SK-N-SH treated with all-trans-retinoic acid at 6 μM for 48 hours (cell line): ENCODE data around the gene NOD2.

Experiments
- ATAC-seq: fragments of 200-7000 bp; cut with Tn5 transposase; 3 replicates; pipeline ENCODE4 v1.9.1; 2020; ENCODE audit warnings: mild to moderate bottlenecking, moderate library complexity
- ARNTL ChIP-seq: fragments of 450-650 bp; formaldehyde crosslinking; IDR thresholded peaks from 2 replicates; pipeline ENCODE4 v1.5.0; 2020; ENCODE audit warnings: low read depth, mild to moderate bottlenecking, moderate library complexity, borderline replicate concordance
- BACH2 ChIP-seq: fragments of 250-450 bp; sonication (Bioruptor Pico); IDR thresholded peaks from 2 replicates; pipeline ENCODE4 v1.9.0; 2021; ENCODE audit warnings: mild to moderate bottlenecking, borderline replicate concordance
- CSDC2 ChIP-seq: fragments of 250-450 bp; sonication (Bioruptor Pico); IDR thresholded peaks from 2 replicates; pipeline ENCODE4 v1.5.0; 2020; ENCODE audit warnings: mild to moderate bottlenecking, moderate library complexity
- ESRRG ChIP-seq: fragments of 250-450 bp; sonication (Bioruptor Pico); IDR thresholded peaks from 2 replicates; pipeline ENCODE4 v1.6.1; 2021; ENCODE audit warnings: mild to moderate bottlenecking
- GLIS3 ChIP-seq: fragments of 250-450 bp; sonication (Bioruptor Pico); IDR thresholded peaks from 2 replicates; pipeline ENCODE4 v1.5.0; 2020; ENCODE audit warnings: mild to moderate bottlenecking, moderate library complexity
- ISL1 ChIP-seq: fragments of 250-450 bp; sonication (Bioruptor Pico); IDR thresholded peaks from 2 replicates; pipeline ENCODE4 v2.1.2; 2022; ENCODE audit warnings: mild to moderate bottlenecking, moderate library complexity
- PPARA ChIP-seq: fragments of 250-450 bp; sonication (Bioruptor Pico); IDR thresholded peaks from 2 replicates; pipeline ENCODE4 v1.5.0; 2020; ENCODE audit warnings: mild to moderate bottlenecking, borderline replicate concordance
- RARB ChIP-seq: fragments of 250-450 bp; sonication (Bioruptor Pico); IDR thresholded peaks from 2 replicates; pipeline ENCODE4 v1.8.0; 2021; ENCODE audit warnings: mild to moderate bottlenecking, moderate library complexity
- SNAI2 ChIP-seq: fragments of 250-450 bp; sonication (Bioruptor Pico); IDR thresholded peaks from 2 replicates; pipeline ENCODE4 v1.5.0; 2020; ENCODE audit warnings: mild to moderate bottlenecking, moderate library complexity
- TCF4 ChIP-seq: fragments of 250-450 bp; sonication (Bioruptor Pico); IDR thresholded peaks from 2 replicates; pipeline ENCODE4 v1.8.0; 2021; ENCODE audit warnings: mild to moderate bottlenecking, moderate library complexity, borderline replicate concordance
- TOX ChIP-seq: fragments of 250-450 bp; sonication (Bioruptor Pico); IDR thresholded peaks from 2 replicates; pipeline ENCODE4 v1.8.0; 2021; ENCODE audit warnings: mild to moderate bottlenecking, moderate library complexity, borderline replicate concordance
- ZC3H10 ChIP-seq: fragments of 250-450 bp; sonication (Bioruptor Pico); IDR thresholded peaks from 2 replicates; pipeline ENCODE4 v1.5.1; 2021; ENCODE audit warnings: mild to moderate bottlenecking, moderate library complexity
- ZFP3 ChIP-seq: fragments of 250-450 bp; sonication (Bioruptor Pico); IDR thresholded peaks from 2 replicates; pipeline ENCODE4 v1.5.0; 2020; ENCODE audit warnings: mild to moderate bottlenecking, moderate library complexity
- ZFP30 ChIP-seq: fragments of 450-650 bp; formaldehyde crosslinking; IDR thresholded peaks from 2 replicates; pipeline ENCODE4 v1.5.0; 2022; ENCODE audit warnings: mild to moderate bottlenecking, moderate library complexity
- ZNF565 ChIP-seq: fragments of 450-650 bp; formaldehyde crosslinking; conservative IDR thresholded peaks from 2 replicates; pipeline ENCODE4 v1.5.0; 2020; ENCODE audit warnings: low read depth, mild to moderate bottlenecking, moderate library complexity
- ZNF70 ChIP-seq: fragments of 450-650 bp; formaldehyde crosslinking; IDR thresholded peaks from 2 replicates; pipeline ENCODE4 v1.5.0; 2020; ENCODE audit warnings: mild to moderate bottlenecking, moderate library complexity
- TF ChIP-seq, protein P1 (sequence below): fragments of 250-450 bp; sonication (Bioruptor Pico); IDR thresholded peaks from 2 replicates; pipeline ENCODE4 v1.8.0; 2020; ENCODE audit warnings: mild to moderate bottlenecking, moderate library complexity, borderline replicate concordance
- TF ChIP-seq, protein P2 (sequence below): fragments of 250-450 bp; sonication (Bioruptor Pico); IDR thresholded peaks from 2 replicates; pipeline ENCODE4 v1.8.0; 2021; ENCODE audit warnings: low read depth, mild to moderate bottlenecking, moderate library complexity, borderline replicate concordance
- TF ChIP-seq, protein P3 (sequence below): fragments of 250-450 bp; sonication (Bioruptor Pico); IDR thresholded peaks from 2 replicates; pipeline ENCODE4 v1.5.0; 2020; ENCODE audit warnings: mild to moderate bottlenecking, moderate library complexity
- TF ChIP-seq, protein P4 (sequence below): fragments of 250-450 bp; sonication (Bioruptor Pico); IDR thresholded peaks from 2 replicates; pipeline ENCODE4 v1.5.1; 2020; ENCODE audit warnings: low read depth, mild to moderate bottlenecking, moderate library complexity
- TF ChIP-seq, protein P5 (sequence below): fragments of 250-450 bp; sonication (Bioruptor Pico); IDR thresholded peaks from 2 replicates; pipeline ENCODE4 v1.5.1; 2021; ENCODE audit warnings: mild to moderate bottlenecking, moderate library complexity

Gene NOD2

DNA sequence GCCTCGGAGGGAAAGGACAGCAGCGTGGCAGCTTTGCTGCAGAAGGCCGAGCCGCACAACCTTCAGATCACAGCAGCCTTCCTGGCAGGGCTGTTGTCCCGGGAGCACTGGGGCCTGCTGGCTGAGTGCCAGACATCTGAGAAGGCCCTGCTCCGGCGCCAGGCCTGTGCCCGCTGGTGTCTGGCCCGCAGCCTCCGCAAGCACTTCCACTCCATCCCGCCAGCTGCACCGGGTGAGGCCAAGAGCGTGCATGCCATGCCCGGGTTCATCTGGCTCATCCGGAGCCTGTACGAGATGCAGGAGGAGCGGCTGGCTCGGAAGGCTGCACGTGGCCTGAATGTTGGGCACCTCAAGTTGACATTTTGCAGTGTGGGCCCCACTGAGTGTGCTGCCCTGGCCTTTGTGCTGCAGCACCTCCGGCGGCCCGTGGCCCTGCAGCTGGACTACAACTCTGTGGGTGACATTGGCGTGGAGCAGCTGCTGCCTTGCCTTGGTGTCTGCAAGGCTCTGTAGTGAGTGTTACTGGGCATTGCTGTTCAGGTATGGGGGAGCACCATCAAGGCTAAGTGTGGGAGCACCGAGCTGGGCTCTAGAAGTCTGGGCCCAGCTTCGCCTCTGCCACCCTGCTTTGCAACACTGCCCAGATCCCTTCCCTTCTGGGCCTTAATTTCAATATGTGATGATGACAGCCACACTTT, 18.6 kb downstream of the NOD2 start:
- peak; percentile 71 for ATAC-seq
- TF ChIP-seq TCF4 (CRISPR knock-in tag) (peak; percentile 55; the same call in 1 of the 2 replicates), ZNF565 (CRISPR knock-in tag) (no peak)
- TF ChIP-seq, protein P1, sequence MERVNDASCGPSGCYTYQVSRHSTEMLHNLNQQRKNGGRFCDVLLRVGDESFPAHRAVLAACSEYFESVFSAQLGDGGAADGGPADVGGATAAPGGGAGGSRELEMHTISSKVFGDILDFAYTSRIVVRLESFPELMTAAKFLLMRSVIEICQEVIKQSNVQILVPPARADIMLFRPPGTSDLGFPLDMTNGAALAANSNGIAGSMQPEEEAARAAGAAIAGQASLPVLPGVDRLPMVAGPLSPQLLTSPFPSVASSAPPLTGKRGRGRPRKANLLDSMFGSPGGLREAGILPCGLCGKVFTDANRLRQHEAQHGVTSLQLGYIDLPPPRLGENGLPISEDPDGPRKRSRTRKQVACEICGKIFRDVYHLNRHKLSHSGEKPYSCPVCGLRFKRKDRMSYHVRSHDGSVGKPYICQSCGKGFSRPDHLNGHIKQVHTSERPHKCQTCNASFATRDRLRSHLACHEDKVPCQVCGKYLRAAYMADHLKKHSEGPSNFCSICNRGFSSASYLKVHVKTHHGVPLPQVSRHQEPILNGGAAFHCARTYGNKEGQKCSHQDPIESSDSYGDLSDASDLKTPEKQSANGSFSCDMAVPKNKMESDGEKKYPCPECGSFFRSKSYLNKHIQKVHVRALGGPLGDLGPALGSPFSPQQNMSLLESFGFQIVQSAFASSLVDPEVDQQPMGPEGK (CRISPR knock-in tag), result no peak

DNA sequence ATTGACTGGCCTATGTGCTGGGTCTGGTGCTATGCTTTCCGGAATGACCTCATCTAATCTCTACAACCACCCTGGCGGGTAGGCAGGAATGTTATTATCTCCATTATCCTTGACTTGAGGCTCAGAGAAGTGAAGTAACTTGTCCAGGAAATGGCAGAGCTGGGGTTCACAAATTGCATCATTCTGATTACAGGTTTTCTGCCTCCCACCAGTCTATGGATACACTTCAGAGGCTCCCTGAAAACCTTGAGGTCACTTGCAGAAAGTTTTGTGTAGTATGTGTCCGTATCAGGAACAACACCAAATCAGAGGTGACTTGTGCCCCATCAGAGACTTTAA, 19.1 kb downstream of the NOD2 start:
- TF ChIP-seq ZFP30 (CRISPR knock-in tag) (no peak), ARNTL (CRISPR knock-in tag) (no peak), ZFP3 (CRISPR knock-in tag) (no peak), ISL1 (no peak), SNAI2 (CRISPR knock-in tag) (no peak), CSDC2 (CRISPR knock-in tag) (no peak)
- TF ChIP-seq, protein P2, sequence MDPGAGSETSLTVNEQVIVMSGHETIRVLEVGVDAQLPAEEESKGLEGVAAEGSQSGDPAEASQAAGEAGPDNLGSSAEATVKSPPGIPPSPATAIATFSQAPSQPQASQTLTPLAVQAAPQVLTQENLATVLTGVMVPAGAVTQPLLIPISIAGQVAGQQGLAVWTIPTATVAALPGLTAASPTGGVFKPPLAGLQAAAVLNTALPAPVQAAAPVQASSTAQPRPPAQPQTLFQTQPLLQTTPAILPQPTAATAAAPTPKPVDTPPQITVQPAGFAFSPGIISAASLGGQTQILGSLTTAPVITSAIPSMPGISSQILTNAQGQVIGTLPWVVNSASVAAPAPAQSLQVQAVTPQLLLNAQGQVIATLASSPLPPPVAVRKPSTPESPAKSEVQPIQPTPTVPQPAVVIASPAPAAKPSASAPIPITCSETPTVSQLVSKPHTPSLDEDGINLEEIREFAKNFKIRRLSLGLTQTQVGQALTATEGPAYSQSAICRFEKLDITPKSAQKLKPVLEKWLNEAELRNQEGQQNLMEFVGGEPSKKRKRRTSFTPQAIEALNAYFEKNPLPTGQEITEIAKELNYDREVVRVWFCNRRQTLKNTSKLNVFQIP (CRISPR knock-in tag), result no peak
- no peak for ATAC-seq

DNA sequence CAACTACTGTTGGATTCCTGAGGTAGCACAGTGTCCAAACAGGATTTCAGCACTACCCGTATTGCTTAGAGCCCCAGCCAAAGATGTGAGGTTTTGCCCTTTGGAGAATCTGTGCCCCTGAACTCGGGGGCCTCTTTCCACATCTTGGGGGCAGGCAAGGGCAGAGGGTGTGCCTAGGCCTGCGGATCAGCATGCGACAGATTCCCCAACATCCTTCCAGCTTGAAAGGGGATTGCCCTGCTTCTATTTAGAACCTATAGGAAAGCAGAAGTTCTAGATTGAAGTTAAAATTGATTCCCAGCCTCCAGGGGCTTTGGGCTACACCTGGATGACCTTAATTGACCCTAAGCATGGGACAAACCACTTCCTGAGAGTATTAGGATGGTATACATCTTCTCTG, 19.6 kb downstream of the NOD2 start:
- no peak for TF ChIP-seq ZNF565 (CRISPR knock-in tag)
- TF ChIP-seq, protein P3, sequence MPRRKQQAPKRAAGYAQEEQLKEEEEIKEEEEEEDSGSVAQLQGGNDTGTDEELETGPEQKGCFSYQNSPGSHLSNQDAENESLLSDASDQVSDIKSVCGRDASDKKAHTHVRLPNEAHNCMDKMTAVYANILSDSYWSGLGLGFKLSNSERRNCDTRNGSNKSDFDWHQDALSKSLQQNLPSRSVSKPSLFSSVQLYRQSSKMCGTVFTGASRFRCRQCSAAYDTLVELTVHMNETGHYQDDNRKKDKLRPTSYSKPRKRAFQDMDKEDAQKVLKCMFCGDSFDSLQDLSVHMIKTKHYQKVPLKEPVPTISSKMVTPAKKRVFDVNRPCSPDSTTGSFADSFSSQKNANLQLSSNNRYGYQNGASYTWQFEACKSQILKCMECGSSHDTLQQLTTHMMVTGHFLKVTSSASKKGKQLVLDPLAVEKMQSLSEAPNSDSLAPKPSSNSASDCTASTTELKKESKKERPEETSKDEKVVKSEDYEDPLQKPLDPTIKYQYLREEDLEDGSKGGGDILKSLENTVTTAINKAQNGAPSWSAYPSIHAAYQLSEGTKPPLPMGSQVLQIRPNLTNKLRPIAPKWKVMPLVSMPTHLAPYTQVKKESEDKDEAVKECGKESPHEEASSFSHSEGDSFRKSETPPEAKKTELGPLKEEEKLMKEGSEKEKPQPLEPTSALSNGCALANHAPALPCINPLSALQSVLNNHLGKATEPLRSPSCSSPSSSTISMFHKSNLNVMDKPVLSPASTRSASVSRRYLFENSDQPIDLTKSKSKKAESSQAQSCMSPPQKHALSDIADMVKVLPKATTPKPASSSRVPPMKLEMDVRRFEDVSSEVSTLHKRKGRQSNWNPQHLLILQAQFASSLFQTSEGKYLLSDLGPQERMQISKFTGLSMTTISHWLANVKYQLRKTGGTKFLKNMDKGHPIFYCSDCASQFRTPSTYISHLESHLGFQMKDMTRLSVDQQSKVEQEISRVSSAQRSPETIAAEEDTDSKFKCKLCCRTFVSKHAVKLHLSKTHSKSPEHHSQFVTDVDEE (CRISPR knock-in tag), result no peak
- TF ChIP-seq ZC3H10 (CRISPR knock-in tag), result no peak
- no peak for TF ChIP-seq TCF4 (CRISPR knock-in tag)
- no peak for TF ChIP-seq PPARA (CRISPR knock-in tag)
- TF ChIP-seq RARB, result no peak
- TF ChIP-seq SNAI2 (CRISPR knock-in tag), result no peak
- TF ChIP-seq, protein P4, sequence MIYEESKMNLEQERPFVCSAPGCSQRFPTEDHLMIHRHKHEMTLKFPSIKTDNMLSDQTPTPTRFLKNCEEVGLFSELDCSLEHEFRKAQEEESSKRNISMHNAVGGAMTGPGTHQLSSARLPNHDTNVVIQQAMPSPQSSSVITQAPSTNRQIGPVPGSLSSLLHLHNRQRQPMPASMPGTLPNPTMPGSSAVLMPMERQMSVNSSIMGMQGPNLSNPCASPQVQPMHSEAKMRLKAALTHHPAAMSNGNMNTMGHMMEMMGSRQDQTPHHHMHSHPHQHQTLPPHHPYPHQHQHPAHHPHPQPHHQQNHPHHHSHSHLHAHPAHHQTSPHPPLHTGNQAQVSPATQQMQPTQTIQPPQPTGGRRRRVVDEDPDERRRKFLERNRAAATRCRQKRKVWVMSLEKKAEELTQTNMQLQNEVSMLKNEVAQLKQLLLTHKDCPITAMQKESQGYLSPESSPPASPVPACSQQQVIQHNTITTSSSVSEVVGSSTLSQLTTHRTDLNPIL (CRISPR knock-in tag), result no peak
- TF ChIP-seq BACH2 (CRISPR knock-in tag), result no peak
- TF ChIP-seq ESRRG (CRISPR knock-in tag), result no peak
- TF ChIP-seq ZNF70, result no peak
- TF ChIP-seq, protein P2 (CRISPR knock-in tag), result no peak
- TF ChIP-seq GLIS3 (CRISPR knock-in tag), result no peak
- no peak for TF ChIP-seq ISL1
- no peak for TF ChIP-seq ARNTL (CRISPR knock-in tag)

DNA sequence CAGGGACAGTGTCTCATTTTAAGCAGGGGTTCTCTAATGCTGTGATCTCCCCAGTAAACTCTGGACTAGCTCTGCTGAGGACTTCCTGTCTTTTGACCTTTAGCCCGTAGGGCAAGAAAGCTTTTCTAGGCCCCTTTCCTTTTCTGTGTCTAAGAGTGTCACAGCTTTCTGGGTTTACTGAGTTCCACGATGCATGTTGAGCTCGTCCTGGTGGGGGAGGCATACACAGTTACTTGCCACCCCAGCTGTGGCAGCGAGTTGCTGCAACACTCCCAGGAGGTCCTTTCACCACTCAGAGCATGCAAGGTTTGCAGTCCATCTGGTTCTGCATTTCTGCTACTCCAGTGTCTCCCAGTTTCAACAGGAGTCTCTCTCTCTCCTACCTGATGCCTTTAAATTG, 23.7 kb downstream of the NOD2 start:
- ATAC-seq, result no peak
- no peak for TF ChIP-seq SNAI2 (CRISPR knock-in tag)
- no peak for TF ChIP-seq TOX (CRISPR knock-in tag)
- TF ChIP-seq, protein P3 (CRISPR knock-in tag), result no peak
- no peak for TF ChIP-seq ISL1
- TF ChIP-seq ZNF70, result no peak
- TF ChIP-seq CSDC2 (CRISPR knock-in tag), result no peak
- TF ChIP-seq, protein P5, sequence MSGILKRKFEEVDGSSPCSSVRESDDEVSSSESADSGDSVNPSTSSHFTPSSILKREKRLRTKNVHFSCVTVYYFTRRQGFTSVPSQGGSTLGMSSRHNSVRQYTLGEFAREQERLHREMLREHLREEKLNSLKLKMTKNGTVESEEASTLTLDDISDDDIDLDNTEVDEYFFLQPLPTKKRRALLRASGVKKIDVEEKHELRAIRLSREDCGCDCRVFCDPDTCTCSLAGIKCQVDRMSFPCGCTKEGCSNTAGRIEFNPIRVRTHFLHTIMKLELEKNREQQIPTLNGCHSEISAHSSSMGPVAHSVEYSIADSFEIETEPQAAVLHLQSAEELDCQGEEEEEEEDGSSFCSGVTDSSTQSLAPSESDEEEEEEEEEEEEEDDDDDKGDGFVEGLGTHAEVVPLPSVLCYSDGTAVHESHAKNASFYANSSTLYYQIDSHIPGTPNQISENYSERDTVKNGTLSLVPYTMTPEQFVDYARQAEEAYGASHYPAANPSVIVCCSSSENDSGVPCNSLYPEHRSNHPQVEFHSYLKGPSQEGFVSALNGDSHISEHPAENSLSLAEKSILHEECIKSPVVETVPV, result no peak

More for the DNA sequence above, 19.6 kb downstream of the NOD2 start:
- ATAC-seq, result no peak
